Heart left ventricle (tissue), 13 donors: Measurements from ENCODE around the gene STON2.

Experiments
- CTCF ChIP-seq, 12 donors: fragments of 200-600 bp; sonication (generic) in 4 of 12; IDR thresholded peaks; one replicate each; pipeline versions ENCODE4 v1.5.0 to v1.8.0; 2018 to 2022; ENCODE audit warnings: antibody characterized with exemption in 12 of 12, mild to moderate bottlenecking in 5 of 12
- POLR2A ChIP-seq, 2 donors: fragments of 450-650 bp; IDR thresholded peaks; one replicate each; pipeline ENCODE4 v1.6.1; 2017; ENCODE audit warnings: antibody characterized with exemption in 2 of 2, mild to moderate bottlenecking in 2 of 2, moderate library complexity in 2 of 2
- donor health status: ischemic (EF 13 %, LVEDD 7.1; RV severe dilation, severe dysfunction).
- donor health status: DM: no; HTN: yes; CAD: no.
- donor health status: DM: no; HTN: no; CAD: no.
- donor health status: ischemic (EF 25% LVEDD 6.9; RV normal size, moderate dysfunction).
- donor health status: ischemic (EF 25% LVEDD 5.7; RV mildly dilated, moderate dysfunction).
- donor health status: ischemic (EF 35%, LVEDD 5.7; RV mildly dilated, moderate dysfunction).
- donor health status: nonischemic (EF 11% LVEDD 7.7; RV severe dilation, severe dysfunction).
- donor health status: DM: yes; HTN: yes; CAD: no.
- donor health status: PGD.
- donor health status: ischemic (EF 29% LVEDD 5.4; RV normal size, mild dysfunction).
- donor health status: nonischemic (EF 23%, LVEDD 6.1; RV moderate dilation, normal function).

DNA sequence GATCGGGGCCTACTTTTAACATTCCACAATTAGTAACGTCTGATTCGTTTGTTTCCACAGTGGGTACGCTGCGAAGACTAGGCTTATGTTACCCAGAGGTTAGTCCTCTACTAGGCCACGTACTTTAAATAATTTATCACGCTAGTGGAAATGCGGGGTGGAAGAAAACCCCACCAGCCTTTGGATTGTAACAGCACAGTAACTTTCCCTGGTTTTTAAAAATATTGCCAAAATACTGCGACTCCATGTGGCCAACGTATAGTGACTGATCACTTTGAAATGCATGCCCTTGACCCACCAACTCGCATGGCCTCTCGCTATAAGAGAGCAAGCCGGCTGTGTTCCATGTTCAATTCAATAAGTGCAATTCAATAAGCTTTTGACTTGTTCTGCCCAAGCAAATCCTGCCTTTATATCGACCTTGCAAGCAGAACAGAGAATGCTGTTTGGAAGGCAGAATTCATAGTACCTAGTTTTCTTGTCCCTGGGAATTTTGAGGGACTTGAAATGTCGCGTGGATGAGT, 178.5 kb downstream of the STON2 start:
- TF ChIP-seq CTCF (IDR thresholded peaks at IDR 0.05) (no peak), POLR2A (IDR thresholded peaks at IDR 0.05) (no peak)
